SK-N-SH (cell line): ENCODE measurements around the gene PLA2G4B. TPM values are rescaled to one million over a fixed set of nuclear protein-coding genes. Genes with fewer than 3 reads are reported as not detected.
A peak's percentile ranks its signal among the peaks of the same experiment; 100 is the strongest.

Source experiments
- CTCF ChIA-PET: fragments of 300-600, 350-600 bp; formaldehyde crosslinking; extraction: SDS; loops from one replicate; lab custom pipeline; 2021; lab: Yijun Ruan, JAX
- POLR2A ChIA-PET: fragments of 350-600 bp; sonication (Branson Sonifier 250); formaldehyde crosslinking; extraction: SDS; loops from one replicate; lab custom pipeline; 2020; ENCODE audit warnings: antibody characterized with exemption, inconsistent platforms; lab: Yijun Ruan, JAX
- DNase-seq: peaks from one replicate; pipeline ENCODE4 v3.0.0; 2012
- H2AFZ ChIP-seq: fragments of 200-600 bp; sonication (generic); 2 replicates; pipeline ENCODE4 v1.8.1; 2016; ENCODE audit warnings: antibody characterized with exemption, mild to moderate bottlenecking, low read depth
- H3F3A ChIP-seq: fragments of 200-600 bp; sonication (generic); replicated peaks from 2 replicates; pipeline ENCODE3; 2016; ENCODE audit warnings: antibody characterized with exemption, mild to moderate bottlenecking; ENCODE audit not compliant: insufficient read depth
- H3K27ac ChIP-seq, 2 experiments: fragments of 200-500 bp in 1 of 2; fragments of 200-600 bp in 1 of 2; sonication (Bioruptor generic) in 1 of 2; sonication (generic), shearing (Covaris generic) in 1 of 2; 2 replicates each; pipeline versions ENCODE4 v1.5.1 to v1.6.1; 2014 to 2016; ENCODE audit warnings: low read depth in 2 of 2, inconsistent platforms in 1 of 2, low read length in 1 of 2, mild to moderate bottlenecking in 1 of 2, mixed read lengths in 1 of 2
- H3K27me3 ChIP-seq: fragments of 200-600 bp; sonication (generic), shearing (Covaris generic); 2 replicates; pipeline ENCODE4 v1.6.1; 2016; ENCODE audit warnings: mixed run types; ENCODE audit not compliant: insufficient read depth
- H3K36me3 ChIP-seq, 2 experiments: fragments of 200-500 bp in 1 of 2; fragments of 200-600 bp in 1 of 2; sonication (Bioruptor generic) in 1 of 2; sonication (generic) in 1 of 2; replicated peaks in 1 of 2; 2 replicates each; pipeline versions ENCODE3 to v1.5.1; 2014 to 2016; ENCODE audit warnings: low read length in 1 of 2, mild to moderate bottlenecking in 1 of 2; ENCODE audit not compliant: insufficient read depth in 2 of 2, control insufficient read depth in 1 of 2
- H3K4me1 ChIP-seq, 2 experiments: fragments of 200-500 bp in 1 of 2; fragments of 200-600 bp in 1 of 2; sonication (Bioruptor generic) in 1 of 2; sonication (generic), shearing (Covaris generic) in 1 of 2; 2 replicates each; pipeline versions ENCODE4 v1.5.1 to v1.6.1; 2014 to 2016; ENCODE audit warnings: low read depth in 1 of 2, low read length in 1 of 2, mixed run types in 1 of 2; ENCODE audit not compliant: insufficient read depth in 2 of 2, control insufficient read depth in 1 of 2
- H3K4me2 ChIP-seq: fragments of 200-600 bp; sonication (generic), shearing (Covaris generic); 2 replicates; pipeline ENCODE4 v1.6.1; 2017; ENCODE audit warnings: mixed run types
- H3K4me3 ChIP-seq, 2 experiments: fragments of 200-500 bp in 1 of 2; fragments of 200-600 bp in 1 of 2; sonication (Bioruptor generic) in 1 of 2; sonication (generic), shearing (Covaris generic) in 1 of 2; 2 replicates each; pipeline versions ENCODE4 v1.5.1 to v1.8.1; 2014 to 2016; ENCODE audit warnings: low read depth in 2 of 2, inconsistent platforms in 1 of 2, low read length in 1 of 2, mild to moderate bottlenecking in 1 of 2, mixed read lengths in 1 of 2, moderate library complexity in 1 of 2
- H3K79me2 ChIP-seq: fragments of 200-600 bp; sonication (generic); 2 replicates; pipeline ENCODE4 v1.8.1; 2017; ENCODE audit warnings: mild to moderate bottlenecking; ENCODE audit not compliant: insufficient read depth
- H3K9ac ChIP-seq: fragments of 200-600 bp; sonication (generic); 2 replicates; pipeline ENCODE4 v1.6.1; 2017; ENCODE audit warnings: mixed run types
- H3K9me2 ChIP-seq: fragments of 200-600 bp; sonication (generic); 2 replicates; pipeline ENCODE4 v1.6.1; 2017; ENCODE audit warnings: mixed run types
- H3K9me3 ChIP-seq: fragments of 200-600 bp; sonication (generic); 2 replicates; pipeline ENCODE4 v1.6.1; 2017; ENCODE audit warnings: mixed run types, mild to moderate bottlenecking, moderate library complexity
- H4K20me1 ChIP-seq: fragments of 200-600 bp; sonication (generic); 2 replicates; pipeline ENCODE4 v1.6.1; 2017; ENCODE audit warnings: mild to moderate bottlenecking, mixed run types; ENCODE audit not compliant: insufficient read depth
- CHD2 ChIP-seq: fragments of 150-350 bp; IDR thresholded peaks from 2 replicates; pipeline ENCODE4 v1.6.1; 2018; ENCODE audit warnings: low read length; ENCODE audit not compliant: partially characterized antibody
- CTCF ChIP-seq: fragments of 200-600 bp; sonication (generic); IDR thresholded peaks from 2 replicates; pipeline ENCODE4 v1.6.1; 2017; ENCODE audit warnings: antibody characterized with exemption, mild to moderate bottlenecking, moderate library complexity
- ELF1 ChIP-seq: IDR thresholded peaks from 2 replicates; pipeline ENCODE4 v1.4.0; 2012
- EP300 ChIP-seq, 2 experiments: IDR thresholded peaks; 2 replicates each; pipeline versions ENCODE4 v1.4.0 to v1.6.1; 2012; ENCODE audit warnings: borderline replicate concordance in 1 of 2, low read depth in 1 of 2, low read length in 1 of 2
- FOSL2 ChIP-seq: IDR thresholded peaks from 2 replicates; pipeline ENCODE4 v1.4.0; 2012; ENCODE audit warnings: low read depth, mild to moderate bottlenecking, moderate library complexity, borderline replicate concordance
- FOXJ3 ChIP-seq: sonication (generic); formaldehyde crosslinking; IDR thresholded peaks from 2 replicates; pipeline ENCODE4 v1.5.1; 2020; ENCODE audit warnings: mild to moderate bottlenecking, missing genetic modification reagents
- GATA2 ChIP-seq: sonication (generic); formaldehyde crosslinking; IDR thresholded peaks from 2 replicates; pipeline ENCODE4 v1.5.0; 2020; ENCODE audit warnings: mild to moderate bottlenecking, missing genetic modification reagents
- JUND ChIP-seq: IDR thresholded peaks from 2 replicates; pipeline ENCODE4 v1.4.0; 2012
- POLR2AphosphoS5 ChIP-seq: IDR thresholded peaks from 2 replicates; pipeline ENCODE4 v1.6.1; 2012; ENCODE audit warnings: low read depth, low read length
- RCOR1 ChIP-seq: fragments of 150-350 bp; IDR thresholded peaks from 2 replicates; pipeline ENCODE4 v1.6.1; 2017; ENCODE audit warnings: antibody characterized with exemption, low read length
- RXRA ChIP-seq: IDR thresholded peaks from 2 replicates; pipeline ENCODE4 v1.4.0; 2012; ENCODE audit warnings: low read depth, mild to moderate bottlenecking, borderline replicate concordance
- SIN3A ChIP-seq: IDR thresholded peaks from 2 replicates; pipeline ENCODE4 v1.6.1; 2012; ENCODE audit warnings: low read depth, mild to moderate bottlenecking, low read length, moderate library complexity, borderline replicate concordance
- SMC3 ChIP-seq: IDR thresholded peaks from 2 replicates; pipeline ENCODE4 v1.6.1; 2012; ENCODE audit warnings: low read depth, low read length, improper control_type of control experiment
- TAF1 ChIP-seq: IDR thresholded peaks from 2 replicates; pipeline ENCODE4 v1.6.1; 2012; ENCODE audit warnings: low read depth, mild to moderate bottlenecking, low read length, moderate library complexity, borderline replicate concordance
- TCF12 ChIP-seq: IDR thresholded peaks from 2 replicates; pipeline ENCODE4 v1.4.0; 2012
- TEAD4 ChIP-seq: IDR thresholded peaks from 2 replicates; pipeline ENCODE4 v1.4.0; 2012; ENCODE audit warnings: mild to moderate bottlenecking, borderline replicate concordance; ENCODE audit not compliant: insufficient read depth
- USF1 ChIP-seq: IDR thresholded peaks from 2 replicates; pipeline ENCODE4 v1.4.0; 2012; ENCODE audit warnings: low read depth, borderline replicate concordance
- WGBS: methylation state at CpG from one replicate; pipeline ENCODE4 v1.1.6; 2017; ENCODE audit warnings: low lambda C conversion rate; 5-methylcytosine and 5-hydroxymethylcytosine counted together
- polyA plus RNA-seq, 3 experiments: library from polyadenylated mRNA; depleted of rRNA; stranded (reverse); fragments of >200 nt; gene quantifications; 2 replicates each; pipeline ENCODE4 v1.2.3, GENCODE V29; 2012
- TF ChIP-seq, protein P1 (sequence below): IDR thresholded peaks from 2 replicates; pipeline ENCODE4 v1.4.0; 2012; ENCODE audit warnings: low read depth
- TF ChIP-seq, protein P2 (sequence below): IDR thresholded peaks from 2 replicates; pipeline ENCODE4; 2012

PLA2G4B gene
- polyA plus RNA-seq, 1 of the 3 experiments (the other 2 are of a cell fraction), result 5.3 TPM

GRCh38 chr15:41891226-41891625 lies 52.6 kb downstream of the PLA2G4B start:
- Histone ChIP-seq H2AFZ (no peak overlapping the region), H3K27me3 (no peaks in the 10 kb centered on the region), H3K79me2 (no peaks in the 10 kb centered on the region), H3K36me3 (no peaks in the 10 kb centered on the region), H3K9me3 (no peaks in the 10 kb centered on the region), H4K20me1 (no peaks in the 10 kb centered on the region), H3K4me2 (no peak overlapping the region), H3K27ac (no peak overlapping the region), H3F3A (peaks cover 9% of the 10 kb centered on the region), H3K4me3 (no peak overlapping the region), H3K9me2 (no peaks in the 10 kb centered on the region), H3K4me1 (peaks cover 12 to 42% of the 10 kb centered on the region in 2 experiments; a peak in 3 of 4 replicates), H3K9ac (no peak overlapping the region)
- TF ChIP-seq POLR2AphosphoS5 (no peak), SIN3A (no peak), JUND (no peak), TEAD4 (no peak), FOSL2 (no peak)
- TF ChIP-seq, protein P1, sequence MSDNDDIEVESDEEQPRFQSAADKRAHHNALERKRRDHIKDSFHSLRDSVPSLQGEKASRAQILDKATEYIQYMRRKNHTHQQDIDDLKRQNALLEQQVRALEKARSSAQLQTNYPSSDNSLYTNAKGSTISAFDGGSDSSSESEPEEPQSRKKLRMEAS, result no peak
- DNase-seq, result no peak
- ChIA-PET CTCF (interaction anchor here (1.5 to 6.1 kb wide), 3 partner anchors 12 to 16 kb away, joined by 3 to 52 read pairs (median 6); no protein-coding TSS in a partner anchor), POLR2A (no interaction called here)
- WGBS, result 88% methylated on average over 6 of the region's 6 CpGs

DNA sequence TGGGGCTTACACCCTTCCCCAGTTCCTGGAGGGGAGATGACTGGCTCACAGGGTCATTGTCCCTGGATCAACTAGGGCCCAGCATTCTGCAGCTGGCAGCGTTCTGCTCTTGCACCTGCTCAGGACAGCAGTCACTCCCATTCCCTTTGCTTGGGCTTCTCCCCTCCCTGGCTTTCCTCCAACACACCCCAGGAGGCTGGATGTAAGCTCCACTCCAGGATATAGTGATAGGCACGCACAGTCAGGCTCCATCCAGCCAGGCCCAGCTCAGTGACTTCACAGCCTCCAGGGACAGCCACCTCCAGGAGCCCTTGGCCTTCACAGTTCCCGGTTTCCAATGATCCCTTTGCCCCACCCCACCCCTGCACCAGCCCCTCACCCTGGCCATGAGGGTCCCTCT lies 53.3 kb downstream of the PLA2G4B start:
- CTCF ChIA-PET, result interaction anchor here (1.1 to 6.1 kb wide), 4 partner anchors 11 to 64 kb away, joined by 3 to 52 read pairs (median 4); partner anchors contain the start of gene JMJD7
- Histone ChIP-seq H3K4me3 (no peak overlapping the region), H3K27me3 (no peaks in the 10 kb centered on the region), H2AFZ (no peak overlapping the region), H3K9ac (no peak overlapping the region), H3K4me1 (peaks cover 12 to 42% of the 10 kb centered on the region in 2 experiments; a peak in 3 of 4 replicates), H3F3A (peaks cover 13% of the 10 kb centered on the region), H3K36me3 (no peaks in the 10 kb centered on the region), H4K20me1 (no peaks in the 10 kb centered on the region), H3K79me2 (no peaks in the 10 kb centered on the region), H3K4me2 (no peak overlapping the region), H3K27ac (peak overlapping the region in 1 of 2 experiments; percentile 8; a peak in 1 of 4 replicates), H3K9me3 (no peaks in the 10 kb centered on the region), H3K9me2 (no peaks in the 10 kb centered on the region)
- TF ChIP-seq SMC3, result no peak
- TF ChIP-seq, protein P1, result no peak
- no peak for TF ChIP-seq FOSL2
- TF ChIP-seq CTCF, result no peak
- no peak for TF ChIP-seq EP300 (IDR thresholded peaks at IDR 0.05; ENCODE audit: borderline replicate concordance in 1 of 2, low read depth in 1 of 2, low read length in 1 of 2)
- no peak for TF ChIP-seq CHD2
- TF ChIP-seq ELF1, result no peak
- no peak for TF ChIP-seq RXRA
- TF ChIP-seq FOXJ3, result no peak
- TF ChIP-seq RCOR1, result no peak
- TF ChIP-seq TAF1, result no peak
- TF ChIP-seq GATA2 (CRISPR knock-in tag), result no peak
- no peak for TF ChIP-seq SIN3A
- no peak for TF ChIP-seq USF1
- TF ChIP-seq, protein P2, sequence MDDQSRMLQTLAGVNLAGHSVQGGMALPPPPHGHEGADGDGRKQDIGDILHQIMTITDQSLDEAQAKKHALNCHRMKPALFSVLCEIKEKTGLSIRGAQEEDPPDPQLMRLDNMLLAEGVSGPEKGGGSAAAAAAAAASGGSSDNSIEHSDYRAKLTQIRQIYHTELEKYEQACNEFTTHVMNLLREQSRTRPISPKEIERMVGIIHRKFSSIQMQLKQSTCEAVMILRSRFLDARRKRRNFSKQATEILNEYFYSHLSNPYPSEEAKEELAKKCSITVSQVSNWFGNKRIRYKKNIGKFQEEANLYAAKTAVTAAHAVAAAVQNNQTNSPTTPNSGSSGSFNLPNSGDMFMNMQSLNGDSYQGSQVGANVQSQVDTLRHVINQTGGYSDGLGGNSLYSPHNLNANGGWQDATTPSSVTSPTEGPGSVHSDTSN, result no peak
- no peak for TF ChIP-seq TCF12
- DNase-seq, result peak; percentile 22
- 100% methylated on average over 1 of the region's 3 CpGs for WGBS
- POLR2A ChIA-PET, result no interaction called here
